Activated CD4-positive, alpha-beta T cell treated with anti-CD3 and anti-CD28 coated beads for 48 hours (primary cell): ENCODE results near the gene KIAA0930.

Source experiments
- DNase-seq: peaks from one replicate; pipeline ENCODE4 v3.0.0-alpha.2; 2020

KIAA0930 gene

DNA sequence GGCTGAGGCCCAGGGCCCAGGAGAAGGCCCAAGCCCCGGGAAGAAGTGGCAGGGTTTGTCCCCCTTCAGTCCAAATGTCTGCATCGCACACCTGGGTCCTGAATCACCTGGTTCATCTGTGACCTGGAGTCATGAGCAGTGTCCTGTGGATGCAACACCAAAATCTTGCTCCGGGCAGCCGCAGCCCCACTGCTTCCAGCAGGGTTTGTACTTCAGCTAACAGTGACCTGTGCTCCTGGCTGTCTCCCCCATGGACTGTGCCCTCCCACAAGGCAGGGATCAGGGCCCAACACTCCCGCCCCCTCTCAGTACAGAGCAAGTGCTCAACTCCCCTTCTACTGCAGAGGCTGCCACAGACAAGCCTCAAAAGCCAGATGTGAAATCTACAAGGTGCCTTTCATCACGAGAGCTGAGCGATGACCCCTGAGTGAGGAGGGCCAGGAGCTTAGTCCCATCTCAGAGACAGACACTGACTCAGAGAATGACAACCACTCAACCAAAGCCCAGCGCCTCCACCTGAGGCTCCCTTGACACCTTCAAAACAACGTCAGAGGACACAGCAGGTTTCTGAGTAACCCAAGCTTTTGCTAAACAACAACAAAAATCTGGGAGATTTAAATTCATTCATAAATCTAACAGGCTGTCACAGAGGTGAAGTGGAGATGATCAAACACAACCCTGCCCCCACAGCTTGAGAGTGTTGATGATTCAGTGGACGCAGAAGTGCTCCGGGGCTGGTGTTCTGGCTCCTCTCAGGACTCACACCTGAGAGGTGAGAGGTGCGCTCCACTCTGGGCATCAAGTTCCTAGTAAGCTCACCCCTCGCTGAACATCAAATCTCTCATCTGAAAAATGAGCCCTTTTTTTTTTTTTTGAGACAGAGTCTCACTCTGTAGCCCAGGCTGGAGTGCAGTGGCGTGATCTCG is 3.4 kb downstream of the KIAA0930 start:
- no peak for DNase-seq

DNA sequence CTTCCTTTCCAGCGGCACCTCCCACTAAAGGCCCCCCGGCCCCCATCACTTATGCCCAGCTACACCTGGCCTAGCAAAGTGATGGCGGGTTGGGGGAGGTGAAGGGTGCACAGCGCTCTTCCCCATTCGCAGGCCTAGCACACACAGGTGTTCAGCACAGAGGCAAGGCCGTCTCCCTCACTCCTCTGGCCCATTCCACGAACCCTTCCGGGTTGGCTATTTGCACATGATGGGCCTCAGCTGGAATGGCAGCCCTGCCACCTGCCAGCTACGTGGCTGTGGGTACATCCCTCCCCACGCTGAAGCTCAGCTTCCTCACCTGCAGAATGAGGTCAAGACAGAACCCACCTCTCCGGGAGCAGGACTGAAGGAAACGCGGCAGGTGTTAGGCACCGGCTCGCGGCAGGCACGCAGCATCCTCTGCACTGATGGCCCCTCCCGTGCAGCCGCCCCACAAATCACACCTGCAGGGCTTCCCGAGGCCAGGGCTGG is 4.8 kb downstream of the KIAA0930 start:
- no peak for DNase-seq

DNA sequence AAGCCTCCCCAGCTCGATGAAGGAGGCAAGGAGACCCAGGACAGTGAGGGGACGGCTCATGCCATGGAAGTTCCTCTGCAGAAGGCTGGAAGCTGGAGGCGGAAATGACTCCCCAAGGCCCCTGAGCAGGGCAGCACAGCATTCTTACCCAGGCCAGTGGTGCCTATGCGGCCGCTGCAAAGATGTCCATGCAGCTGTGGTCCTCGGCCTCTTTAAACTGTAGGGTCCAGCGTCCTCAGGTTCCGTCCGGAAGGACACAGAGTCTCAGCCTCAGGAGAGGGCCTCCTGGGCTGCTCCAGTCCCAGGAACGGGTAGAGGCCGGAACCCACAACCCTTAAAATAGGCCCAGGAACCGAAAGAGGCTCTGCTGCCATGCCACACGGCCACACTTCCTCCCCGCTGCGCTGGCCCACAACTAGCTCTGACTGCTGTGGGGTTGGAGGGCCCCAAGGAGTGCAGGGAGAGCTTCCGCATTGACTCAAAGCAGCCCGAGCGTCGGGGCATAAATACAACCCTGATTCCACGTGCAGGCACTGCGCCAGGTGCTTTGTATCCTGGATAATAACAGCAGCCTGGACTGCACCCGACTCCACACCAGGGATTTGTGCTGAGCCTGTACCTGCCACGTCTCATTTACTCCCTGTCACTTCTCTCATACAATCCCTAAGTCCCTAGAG is 5.5 kb downstream of the KIAA0930 start:
- DNase-seq = peak; percentile 19

DNA sequence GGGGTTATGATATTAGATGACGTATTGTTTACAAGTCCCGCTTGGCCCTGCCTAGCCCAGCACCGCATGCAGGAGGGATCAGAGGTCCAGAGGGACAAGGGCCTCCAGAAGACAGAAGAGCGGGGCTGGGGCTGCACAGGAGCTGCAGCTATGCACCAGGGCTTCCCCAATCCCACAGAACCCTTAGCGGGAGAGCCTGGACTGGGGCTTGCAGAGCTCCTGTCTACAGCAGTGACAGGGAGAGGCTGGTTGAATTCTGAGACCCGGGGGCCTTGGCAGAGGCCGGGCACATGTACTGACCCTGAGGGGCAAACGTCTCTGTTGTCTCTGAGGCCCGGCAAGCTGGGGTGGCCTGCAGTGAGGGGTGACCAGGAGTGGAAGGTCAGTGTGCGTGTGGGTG is 6.9 kb downstream of the KIAA0930 start:
- no peak for DNase-seq

DNA sequence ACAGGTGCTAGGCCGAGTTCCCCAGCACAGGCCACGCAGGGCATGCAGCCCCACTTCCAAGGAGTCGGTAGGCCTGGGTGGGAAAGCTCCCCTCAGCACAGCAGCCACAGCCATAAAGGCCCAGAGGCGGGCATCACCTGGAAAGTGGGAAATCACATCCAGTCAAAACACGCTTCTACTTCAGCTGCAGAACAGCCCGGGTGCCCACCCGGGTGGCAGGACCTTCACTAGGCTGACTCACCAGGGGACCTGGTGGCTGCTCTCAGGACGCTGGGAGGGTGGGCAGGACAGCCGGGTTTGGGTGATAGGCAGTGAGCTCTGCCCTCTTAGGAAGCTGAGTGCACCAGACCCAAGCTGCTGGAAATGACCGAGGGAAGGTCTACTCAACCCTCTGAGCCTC is 7.3 kb downstream of the KIAA0930 start:
- DNase-seq = no peak

DNA sequence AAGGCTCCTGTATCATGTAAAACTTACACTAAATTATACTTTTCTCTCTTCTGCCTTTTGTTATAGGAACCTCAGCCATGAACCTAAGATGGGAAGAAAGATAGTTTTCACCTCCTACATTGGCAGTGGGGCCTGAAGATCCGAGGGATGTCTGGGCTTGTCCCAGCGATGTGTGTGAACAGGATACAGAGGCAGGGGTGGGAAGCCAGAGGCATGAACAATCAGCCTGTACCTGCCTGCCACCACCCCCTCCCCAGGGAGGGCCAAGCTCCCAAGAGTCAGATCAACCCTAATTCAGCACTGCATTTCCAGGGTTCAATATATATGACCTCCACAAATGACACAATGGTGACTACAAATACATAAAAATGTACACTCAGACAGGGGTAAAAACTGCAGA is 9.4 kb downstream of the KIAA0930 start:
- DNase-seq = no peak

DNA sequence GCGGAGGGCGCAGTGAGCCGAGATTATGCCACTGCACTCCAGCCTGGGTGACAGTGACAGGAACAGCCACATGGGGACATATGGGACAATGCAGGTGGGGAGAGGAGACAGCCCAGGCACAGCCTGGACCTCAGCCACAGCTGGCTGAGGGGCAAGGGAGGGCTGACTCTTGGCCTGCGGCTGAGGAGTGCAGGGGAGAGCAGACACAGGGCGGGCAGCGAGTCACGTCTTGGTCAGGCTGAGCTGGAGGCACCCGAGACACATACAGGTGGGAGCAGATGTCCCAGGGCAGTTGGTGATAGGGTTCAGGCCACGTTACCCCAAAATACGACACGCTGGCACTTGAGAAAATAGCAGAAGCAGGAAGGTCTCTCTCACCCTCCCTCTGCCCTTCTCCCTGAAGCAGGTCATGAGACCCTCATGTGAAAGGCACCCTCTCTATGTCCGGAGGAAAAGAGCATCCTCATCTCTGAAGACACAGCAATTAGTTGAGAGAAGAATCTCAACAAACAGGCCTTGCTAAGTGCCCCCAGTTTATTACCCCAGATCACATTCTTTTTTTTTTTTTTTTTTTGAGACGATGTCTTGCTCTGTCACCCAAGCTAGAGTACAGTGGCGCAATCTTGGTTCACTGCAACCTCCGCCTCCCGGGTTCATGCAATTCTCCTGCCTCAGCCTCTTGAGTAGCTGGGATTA is 10.5 kb downstream of the KIAA0930 start:
- no peak for DNase-seq

DNA sequence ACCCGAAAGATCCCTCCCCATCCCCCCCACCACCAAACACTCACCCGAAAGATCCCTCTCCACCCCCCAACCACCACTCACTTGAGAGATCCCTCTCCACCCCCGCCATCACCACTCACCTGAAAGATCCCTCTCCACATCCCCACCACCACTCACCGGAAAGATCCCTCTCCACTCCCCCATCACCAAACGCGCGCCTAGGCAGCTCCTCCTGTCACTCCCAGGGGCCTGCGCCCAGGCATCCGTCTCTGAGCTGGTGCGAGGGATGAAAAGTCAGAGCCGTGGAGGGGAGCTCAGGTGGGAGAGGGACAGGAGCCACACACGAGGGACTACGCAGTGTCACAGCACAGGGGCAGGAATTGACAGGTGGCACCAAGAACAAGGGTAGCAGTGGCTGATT is 11.5 kb downstream of the KIAA0930 start:
- DNase-seq = no peak

DNA sequence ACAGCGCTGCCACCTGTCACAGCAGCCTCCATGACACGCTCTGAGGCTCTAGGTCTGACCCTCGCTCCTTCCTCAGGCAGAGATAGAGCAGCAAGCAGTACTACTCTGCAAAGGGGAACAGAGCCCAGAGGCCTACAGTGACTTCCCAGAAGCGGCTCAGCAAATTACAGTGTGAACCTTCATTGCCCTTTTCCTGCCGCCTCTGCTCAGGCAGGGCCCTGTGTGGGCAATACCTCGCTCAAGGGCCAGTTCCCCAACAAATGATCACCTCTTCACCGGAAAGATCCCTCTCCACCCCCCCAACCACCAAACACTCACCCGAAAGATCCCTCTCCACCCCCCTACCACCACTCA is 12.3 kb downstream of the KIAA0930 start:
- no peak for DNase-seq

DNA sequence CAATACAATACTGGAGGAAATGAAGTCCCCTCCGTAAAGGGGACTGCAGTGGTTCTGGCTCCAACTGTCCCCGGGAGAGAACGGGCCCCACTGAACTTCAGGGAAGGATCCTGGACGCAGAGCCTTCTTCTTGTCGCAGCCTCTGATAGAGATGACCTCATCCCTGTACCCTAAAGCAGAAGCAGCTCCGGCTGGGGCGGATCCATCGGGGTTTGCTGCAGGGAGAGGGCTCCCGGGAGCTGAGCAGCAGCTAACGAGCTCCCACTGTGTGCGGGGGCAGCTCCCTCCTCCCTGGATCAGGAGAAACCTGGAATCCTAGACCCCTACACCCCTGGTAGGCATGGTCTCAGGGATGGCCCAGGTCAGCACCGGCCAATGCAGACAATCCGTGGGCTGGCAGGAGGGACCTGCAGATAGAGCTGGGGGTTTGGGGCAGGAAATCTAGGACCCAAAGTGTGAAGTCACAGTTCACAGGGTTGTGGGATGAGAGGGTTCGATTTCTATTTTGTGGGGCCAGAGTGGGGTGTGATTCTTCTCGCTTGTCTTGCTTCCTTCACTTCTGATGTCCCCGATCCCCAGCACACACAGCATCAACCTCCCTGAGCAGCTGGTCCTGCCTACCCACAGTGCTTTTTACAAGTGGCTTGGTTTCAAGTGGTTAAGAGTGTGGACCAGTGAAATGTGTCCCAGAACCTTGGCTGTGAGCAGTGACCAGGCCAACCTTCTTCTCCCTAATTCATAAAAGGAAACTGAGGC is 12.9 kb downstream of the KIAA0930 start:
- no peak for DNase-seq

DNA sequence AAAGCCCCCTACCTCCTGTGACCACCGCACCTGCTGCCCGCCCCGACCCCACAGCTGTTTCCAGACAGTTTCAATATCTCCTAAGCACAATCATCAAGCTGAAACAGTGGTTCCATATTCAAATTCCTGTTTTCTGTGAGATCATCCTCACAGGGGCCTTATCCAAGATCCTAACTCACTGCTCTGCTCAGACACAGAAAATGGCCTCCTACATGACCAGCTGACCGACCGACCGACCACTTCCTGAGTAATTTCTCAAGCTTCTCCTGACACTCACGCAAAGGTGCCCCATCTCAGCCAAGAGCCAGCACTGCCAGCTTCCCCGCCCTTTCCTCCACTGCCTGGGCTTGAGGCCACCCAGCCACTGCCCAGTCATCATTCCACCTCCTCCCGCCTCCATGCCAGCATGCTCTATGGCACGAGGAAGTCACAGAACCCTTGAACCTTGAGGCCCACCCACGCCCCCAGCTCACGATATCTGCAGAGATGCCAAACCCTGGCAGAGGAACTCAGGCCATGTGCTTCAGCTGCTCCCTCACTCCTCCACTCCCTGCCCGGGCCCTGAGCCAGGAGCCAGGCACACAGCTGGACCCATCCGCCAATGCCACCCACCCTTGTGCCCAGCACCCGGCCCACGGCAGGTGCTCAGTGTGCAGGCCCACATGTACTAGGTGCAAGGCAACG is 14.0 kb downstream of the KIAA0930 start:
- DNase-seq = no peak

DNA sequence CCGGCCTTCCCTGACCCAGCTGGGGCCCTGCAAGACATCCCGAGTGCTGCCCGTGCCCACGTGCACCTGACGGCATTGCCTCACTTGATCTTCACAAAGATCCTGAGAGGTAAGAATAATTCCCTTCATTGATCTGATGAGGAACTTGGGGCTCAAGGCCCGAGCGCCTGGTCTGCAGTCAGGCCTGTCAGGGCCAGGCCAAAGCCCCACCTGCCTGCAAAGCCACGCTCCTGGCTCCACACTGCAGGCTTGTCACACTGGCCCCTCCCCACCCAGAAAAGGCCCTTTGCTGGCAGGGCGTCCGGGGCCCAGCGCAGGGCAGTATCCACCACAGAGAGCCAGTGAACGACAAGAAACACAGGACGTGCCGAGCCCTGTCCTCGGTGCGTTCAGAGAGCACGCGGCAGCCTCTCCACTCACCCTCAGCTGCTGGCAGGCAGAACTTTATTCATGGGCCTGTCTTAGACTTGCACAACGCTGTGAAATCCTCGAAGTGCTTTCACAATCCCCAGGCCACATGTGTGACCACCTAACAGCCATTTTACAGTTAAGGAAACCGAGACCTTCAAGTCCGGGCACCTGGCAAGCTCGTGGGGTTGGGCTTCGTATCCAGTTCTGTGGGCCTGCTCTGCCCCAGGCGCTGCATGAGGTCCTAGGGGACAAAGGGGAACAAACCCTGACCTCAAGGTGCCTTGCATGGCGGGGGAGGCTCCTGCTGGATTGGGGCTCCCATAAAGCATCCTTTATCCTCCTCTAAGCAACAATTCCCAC is 14.8 kb downstream of the KIAA0930 start:
- DNase-seq = no peak

DNA sequence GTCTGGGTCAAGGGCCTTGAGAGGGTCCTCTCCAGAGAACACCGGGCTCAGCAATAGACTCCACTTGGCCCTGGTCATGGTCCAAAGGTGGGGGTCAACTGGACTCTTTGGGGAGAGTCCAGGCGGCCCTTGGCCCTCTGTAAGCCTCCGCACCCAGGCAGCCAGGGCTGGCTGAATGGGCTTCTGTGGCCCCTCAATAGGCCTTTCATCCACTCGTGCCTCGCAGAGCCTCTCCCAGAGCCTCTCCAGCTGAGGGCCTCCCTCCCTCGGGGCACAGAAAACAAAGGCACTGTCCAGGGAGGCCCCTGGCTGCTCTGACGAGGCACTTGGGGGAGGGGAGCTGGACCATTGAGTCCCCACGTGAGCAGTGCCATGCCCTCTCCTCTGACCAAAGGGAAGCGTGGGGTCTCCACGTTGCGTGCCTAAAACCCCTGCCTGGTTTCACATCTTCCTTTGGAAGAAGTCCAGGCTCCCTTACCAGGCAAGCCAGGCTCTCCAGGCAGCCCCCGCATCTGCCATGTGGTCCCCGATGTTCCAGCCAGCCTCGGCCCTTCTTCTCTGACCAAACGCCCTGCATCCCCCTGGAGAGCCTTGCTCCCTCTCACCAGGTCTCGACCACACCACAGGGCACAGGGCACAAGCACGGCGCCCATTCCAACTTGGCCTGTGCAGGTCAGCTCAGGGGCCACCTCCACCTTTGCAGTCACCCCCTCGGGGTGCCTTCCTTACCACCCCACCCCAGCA is 15.5 kb downstream of the KIAA0930 start:
- DNase-seq = no peak

DNA sequence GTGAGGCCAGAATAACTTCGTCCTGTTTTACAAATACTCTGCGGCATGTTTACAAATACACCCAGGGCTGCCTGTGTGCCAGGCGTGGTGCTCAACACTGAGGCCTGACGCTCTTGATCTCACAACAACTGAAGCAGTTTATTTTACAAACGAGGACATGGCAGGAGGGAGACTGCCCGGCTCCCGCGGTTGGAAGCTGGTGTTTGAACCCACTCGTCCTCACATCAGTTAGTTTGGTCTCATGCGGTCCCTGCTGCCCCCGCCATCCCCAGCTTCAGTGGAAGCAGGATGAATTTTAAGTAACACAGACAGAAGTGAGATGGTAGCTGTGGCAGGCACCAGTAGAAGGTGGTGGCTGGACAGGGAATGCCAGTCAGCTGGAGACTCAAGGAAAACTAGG is 16.4 kb downstream of the KIAA0930 start:
- no peak for DNase-seq

DNA sequence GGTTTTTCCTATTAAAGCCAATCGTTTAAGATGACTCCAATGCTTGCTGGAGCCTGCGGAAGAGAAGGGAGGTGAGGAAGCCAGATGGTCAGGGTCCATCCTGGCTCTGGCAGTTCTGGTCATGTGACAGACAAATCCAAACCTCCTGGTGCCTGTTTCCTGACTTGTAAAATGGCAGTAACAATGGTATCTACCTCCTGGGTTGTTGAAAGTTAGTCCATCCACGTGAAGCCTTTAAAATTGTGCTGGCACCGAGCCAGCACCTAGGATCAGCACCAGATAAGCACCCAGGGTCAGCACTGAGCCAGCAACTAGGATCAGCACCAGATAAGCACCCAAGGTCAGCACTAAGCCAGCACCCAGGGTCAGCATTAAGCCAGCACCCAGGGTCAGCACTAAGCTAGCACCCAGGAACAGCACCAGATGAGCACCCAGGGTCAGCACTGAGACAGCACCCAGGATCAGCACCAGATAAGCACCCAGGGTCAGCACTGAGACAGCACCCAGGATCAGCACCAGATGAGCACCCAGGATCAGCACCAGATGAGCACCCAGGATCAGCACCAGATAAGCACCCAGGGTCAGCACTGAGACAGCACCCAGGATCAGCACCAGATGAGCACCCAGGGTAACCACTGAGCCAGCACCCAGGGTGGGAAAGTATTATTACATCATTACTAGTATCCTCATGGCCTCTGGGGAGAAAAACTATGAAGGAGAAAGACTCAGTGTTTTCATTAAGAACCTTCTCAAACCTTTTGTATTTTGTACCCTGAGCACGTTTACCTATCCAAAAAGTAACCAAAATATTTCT is 17.2 kb downstream of the KIAA0930 start:
- no peak for DNase-seq

DNA sequence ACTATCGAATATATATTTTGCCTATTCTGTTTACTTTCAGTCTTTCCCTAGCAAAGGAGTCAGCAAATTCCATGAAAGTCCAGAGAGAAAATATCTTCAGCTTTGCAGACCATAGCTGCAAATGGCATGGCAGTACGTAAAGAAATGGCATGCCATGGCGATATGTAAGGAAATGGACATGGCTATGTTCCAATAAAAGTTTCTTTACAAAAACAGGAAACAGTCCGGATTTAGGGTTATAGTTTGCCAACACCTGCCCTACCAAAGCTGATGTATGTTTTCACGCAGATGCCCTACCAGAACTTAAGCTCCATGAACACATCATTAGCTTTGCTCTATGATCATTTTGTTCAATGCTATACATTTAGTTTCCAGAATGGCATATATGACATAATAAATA is 19.5 kb downstream of the KIAA0930 start:
- DNase-seq = no peak

DNA sequence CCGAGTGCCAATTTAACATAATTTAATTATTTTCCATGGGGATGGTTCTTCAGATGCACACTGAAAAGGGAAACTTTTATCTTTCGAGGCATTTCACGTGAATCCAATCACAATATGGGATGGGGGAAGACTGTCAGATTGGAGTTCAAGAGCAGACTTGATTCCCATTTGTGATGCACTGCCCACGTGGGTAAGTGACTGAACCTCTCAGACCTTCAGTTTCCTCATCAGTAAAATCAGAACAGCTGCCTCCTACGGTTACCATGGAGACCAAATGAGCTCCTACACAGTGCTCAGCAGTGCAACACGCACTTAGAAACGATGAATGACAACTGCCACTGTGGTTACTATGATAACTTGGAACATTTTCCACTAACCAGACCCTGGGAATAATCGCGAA is 21.7 kb downstream of the KIAA0930 start:
- peak; percentile 63 for DNase-seq

DNA sequence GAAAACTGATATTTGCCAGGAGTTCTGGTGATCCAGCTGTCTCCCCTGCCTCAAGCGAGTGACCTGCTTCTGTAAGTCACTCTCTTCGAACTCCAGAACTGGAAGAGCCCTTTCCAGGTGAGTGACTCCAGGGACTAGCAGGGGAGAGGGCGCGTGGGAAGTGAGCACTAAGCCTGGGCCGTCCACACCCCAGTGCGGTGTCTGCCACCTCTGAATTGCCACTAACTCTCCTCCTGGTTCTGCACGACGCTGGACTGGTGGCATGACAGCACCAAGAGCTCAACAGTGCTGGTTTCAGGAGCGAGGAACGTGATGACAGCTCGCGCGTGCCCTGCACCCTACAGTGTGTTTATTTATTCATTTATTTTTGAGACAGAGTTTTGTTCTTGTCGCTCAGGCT is 22.9 kb downstream of the KIAA0930 start:
- no peak for DNase-seq

DNA sequence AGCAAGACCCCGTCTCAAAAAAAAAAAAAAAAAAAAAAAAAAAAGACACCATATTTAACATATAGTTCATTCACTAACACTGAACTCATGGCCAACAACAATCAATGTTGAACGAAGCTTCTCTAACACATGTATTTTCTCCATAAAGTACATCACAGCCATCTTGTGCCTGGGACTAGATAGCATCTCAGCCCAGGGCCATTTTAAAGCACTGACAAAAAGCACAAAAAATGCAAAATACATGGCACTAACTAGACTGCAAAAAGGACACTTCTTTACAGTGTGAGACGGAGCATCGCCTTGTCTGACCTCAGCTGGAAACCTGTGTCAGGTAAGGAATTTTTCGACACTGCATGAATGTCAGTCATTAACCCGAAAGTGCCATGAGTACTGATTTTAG is 23.3 kb downstream of the KIAA0930 start:
- no peak for DNase-seq
